ENCODE results near the gene SPON2. TPM values are rescaled to one million over a fixed set of nuclear protein-coding genes. Genes with fewer than 3 reads are reported as not detected.
A peak's percentile ranks its signal among the peaks of the same experiment; 100 is the strongest.

SPON2 gene
- total RNA-seq, 6 donors from 2014 or later, result 23.2 to 81.3 (median 50.8) TPM

DNA sequence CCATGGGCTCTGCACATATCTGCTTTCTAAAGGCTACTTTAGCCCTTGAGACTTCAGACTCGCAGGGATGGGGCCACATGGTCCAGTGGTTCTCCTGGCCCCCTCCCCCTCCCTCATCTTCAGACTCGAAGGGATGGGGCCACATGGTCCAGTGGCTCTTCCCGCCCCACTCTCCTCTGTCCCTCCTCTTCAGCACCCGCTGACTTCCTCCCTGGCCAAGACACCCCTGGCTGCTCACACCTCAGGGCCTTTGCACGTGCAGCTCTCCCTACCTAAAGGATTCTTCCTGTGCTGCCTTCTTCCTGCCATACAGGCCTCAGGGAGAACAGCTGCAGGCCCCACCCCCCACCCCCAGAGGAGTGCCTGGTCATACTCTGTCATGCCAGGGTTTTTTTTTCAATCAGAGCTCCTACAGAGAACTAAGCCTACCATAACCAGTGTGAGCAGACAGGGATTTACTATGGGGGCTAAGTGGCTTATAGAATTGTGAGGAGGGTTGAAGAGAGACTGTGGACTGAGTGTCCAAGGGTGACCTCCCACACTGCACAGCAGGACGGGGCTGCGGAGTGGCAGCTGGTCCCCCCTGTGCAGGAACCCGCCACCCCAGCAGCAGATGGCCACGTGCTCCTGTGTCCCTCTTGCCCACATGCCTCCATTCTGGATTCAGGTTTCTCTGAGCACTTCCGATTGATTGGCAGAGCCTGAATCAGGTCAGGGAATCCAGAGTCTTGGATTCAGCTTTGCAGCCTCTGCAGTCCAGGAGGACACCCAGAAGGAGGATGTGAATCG, 6.1 kb upstream of the SPON2 start:
- peaks cover 0 to 4% (median 4%) of the 10 kb centered on the region in 4 donors for H3K4me1 ChIP-seq
- DNase-seq, result no peak

DNA sequence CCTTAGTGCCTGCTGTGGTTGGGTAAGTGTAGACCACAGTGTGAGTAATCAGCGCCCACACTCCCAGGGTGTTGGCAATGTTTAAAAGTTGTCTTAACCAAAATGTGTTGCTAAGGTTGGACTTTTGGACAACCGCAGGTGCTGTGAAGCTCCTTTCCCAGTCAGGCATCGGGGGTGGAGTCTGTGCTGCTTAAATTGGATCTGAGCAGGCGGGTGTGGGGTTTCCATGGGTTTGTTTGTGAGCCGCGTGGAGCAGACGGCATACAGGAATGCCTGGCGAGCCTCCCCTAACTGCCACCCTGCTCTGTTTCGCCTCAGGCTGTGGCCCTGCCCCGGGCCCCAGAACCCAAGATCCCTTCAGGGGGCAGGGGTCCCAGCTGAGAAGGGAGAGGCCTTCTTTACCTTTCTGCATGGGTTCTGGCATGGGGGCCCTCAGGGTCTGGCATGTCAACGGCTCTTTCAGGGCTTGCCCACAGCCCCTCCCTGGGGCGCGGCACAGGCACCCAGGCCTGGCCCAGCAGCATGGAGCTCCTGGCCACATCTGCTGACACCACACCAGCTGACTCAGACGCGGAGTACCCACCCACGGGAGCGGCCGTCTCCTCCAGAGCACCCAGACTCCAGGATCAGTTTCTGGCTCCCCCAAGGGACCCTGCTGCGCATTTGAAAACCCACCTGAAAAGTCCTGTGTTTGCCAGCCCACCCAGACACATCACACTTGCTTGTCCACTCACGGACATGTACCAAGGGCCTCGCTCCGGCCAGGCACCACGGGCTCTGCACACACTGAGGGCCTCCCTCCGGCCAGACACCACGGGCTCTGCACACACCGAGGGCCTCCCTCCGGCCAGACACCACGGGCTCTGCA, 5.1 kb upstream of the SPON2 start:
- Histone ChIP-seq H3K9me3 (peaks cover 0 to 6% (median 0%) of the 10 kb centered on the region in 4 donors), H3K27me3 (peaks cover 0 to 4% (median under 1%) of the 10 kb centered on the region in 4 donors), H3K4me3 (no peak overlapping the region), H3K36me3 (no peaks in the 10 kb centered on the region), H3K4me1 (peaks cover 6 to 11% (median 9%) of the 10 kb centered on the region in 4 donors), H3K27ac (no peak overlapping the region)
- DNase-seq (peak; percentile 24 to 70), ATAC-seq (ENCODE audit: low FRiP score in 2 of 2) (no peak)
- TF ChIP-seq, protein P1, sequence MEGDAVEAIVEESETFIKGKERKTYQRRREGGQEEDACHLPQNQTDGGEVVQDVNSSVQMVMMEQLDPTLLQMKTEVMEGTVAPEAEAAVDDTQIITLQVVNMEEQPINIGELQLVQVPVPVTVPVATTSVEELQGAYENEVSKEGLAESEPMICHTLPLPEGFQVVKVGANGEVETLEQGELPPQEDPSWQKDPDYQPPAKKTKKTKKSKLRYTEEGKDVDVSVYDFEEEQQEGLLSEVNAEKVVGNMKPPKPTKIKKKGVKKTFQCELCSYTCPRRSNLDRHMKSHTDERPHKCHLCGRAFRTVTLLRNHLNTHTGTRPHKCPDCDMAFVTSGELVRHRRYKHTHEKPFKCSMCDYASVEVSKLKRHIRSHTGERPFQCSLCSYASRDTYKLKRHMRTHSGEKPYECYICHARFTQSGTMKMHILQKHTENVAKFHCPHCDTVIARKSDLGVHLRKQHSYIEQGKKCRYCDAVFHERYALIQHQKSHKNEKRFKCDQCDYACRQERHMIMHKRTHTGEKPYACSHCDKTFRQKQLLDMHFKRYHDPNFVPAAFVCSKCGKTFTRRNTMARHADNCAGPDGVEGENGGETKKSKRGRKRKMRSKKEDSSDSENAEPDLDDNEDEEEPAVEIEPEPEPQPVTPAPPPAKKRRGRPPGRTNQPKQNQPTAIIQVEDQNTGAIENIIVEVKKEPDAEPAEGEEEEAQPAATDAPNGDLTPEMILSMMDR (IDR thresholded peaks at IDR 0.05), result no peak
- TF ChIP-seq EP300 (IDR thresholded peaks at IDR 0.05) (no peak), POLR2AphosphoS5 (IDR thresholded peaks at IDR 0.05) (no peak), POLR2A (IDR thresholded peaks at IDR 0.05) (no peak)
- WGBS, 2 donors, result 82 to 90% methylated on average over 15 to 27 of the region's 28 CpGs

More for the DNA sequence above, 6.1 kb upstream of the SPON2 start:
- H3K27ac ChIP-seq, result no peak overlapping the region
- no peak for ATAC-seq (ENCODE audit: low FRiP score in 2 of 2)
- no peaks in the 10 kb centered on the region for H3K27me3 ChIP-seq
- TF ChIP-seq EP300 (IDR thresholded peaks at IDR 0.05), result no peak
- TF ChIP-seq, protein P1 (IDR thresholded peaks at IDR 0.05), result no peak
- no peak for TF ChIP-seq POLR2A (IDR thresholded peaks at IDR 0.05)
- TF ChIP-seq POLR2AphosphoS5 (IDR thresholded peaks at IDR 0.05), result no peak
- peaks cover 0 to 6% (median 0%) of the 10 kb centered on the region in 4 donors for H3K9me3 ChIP-seq
- 85 to 88% methylated on average over 10 to 11 of the region's 11 CpGs for whole genome bisulfite sequencing, 2 donors
- no peak overlapping the region for H3K4me3 ChIP-seq
- no peaks in the 10 kb centered on the region for H3K36me3 ChIP-seq

DNA sequence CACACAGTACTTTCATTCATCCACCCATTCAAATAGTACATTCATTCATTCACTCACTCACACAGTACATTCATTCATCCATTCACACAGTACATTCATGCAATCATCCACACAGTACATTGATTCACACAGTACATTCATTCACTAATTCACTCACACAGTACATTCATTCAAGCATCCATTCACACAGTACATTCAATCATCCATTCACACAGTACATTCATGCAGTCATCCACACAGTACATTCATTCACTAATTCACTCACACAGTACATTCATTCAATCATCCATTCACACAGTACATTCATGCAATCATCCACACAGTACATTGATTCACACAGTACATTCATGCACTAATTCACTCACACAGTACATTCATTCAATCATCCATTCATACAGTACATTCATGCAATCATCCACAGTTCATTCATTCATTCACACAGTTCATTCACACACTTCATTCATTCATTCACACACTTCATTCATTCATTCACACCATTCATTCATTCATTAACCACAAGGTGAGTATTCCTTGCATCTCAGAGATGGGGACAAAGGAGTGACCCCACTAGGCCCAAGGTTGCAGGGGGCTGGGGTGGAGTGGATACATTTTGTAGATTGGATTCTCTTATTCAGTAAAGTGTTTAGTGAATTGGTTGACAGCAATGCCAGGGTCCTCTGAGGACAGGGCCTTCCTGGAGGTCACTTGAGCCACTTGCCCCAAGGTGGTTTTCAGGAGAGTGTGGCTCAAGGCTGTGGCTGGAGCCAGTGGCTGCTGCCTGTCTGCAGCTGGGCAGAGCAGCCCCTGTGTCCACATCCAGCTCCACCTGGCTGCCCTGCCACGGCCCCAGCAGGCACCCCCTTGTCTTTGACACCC, 4.3 kb upstream of the SPON2 start:
- 55 to 100% methylated on average over 1 of the region's 1 CpG for WGBS, 2 donors
- Histone ChIP-seq H3K27me3 (peaks cover 0 to 13% (median 8%) of the 10 kb centered on the region in 4 donors), H3K4me3 (no peak overlapping the region), H3K27ac (no peak overlapping the region), H3K36me3 (no peaks in the 10 kb centered on the region), H3K9me3 (peaks cover 0 to 6% (median 0%) of the 10 kb centered on the region in 4 donors), H3K4me1 (peaks cover 15 to 20% (median 17%) of the 10 kb centered on the region in 4 donors)
- ATAC-seq (ENCODE audit: low FRiP score in 2 of 2), result no peak
- TF ChIP-seq POLR2A (IDR thresholded peaks at IDR 0.05), result no peak
- no peak for TF ChIP-seq EP300 (IDR thresholded peaks at IDR 0.05)
- no peak for TF ChIP-seq POLR2AphosphoS5 (IDR thresholded peaks at IDR 0.05)
- TF ChIP-seq, protein P1 (IDR thresholded peaks at IDR 0.05), result no peak
- DNase-seq, result no peak

DNA sequence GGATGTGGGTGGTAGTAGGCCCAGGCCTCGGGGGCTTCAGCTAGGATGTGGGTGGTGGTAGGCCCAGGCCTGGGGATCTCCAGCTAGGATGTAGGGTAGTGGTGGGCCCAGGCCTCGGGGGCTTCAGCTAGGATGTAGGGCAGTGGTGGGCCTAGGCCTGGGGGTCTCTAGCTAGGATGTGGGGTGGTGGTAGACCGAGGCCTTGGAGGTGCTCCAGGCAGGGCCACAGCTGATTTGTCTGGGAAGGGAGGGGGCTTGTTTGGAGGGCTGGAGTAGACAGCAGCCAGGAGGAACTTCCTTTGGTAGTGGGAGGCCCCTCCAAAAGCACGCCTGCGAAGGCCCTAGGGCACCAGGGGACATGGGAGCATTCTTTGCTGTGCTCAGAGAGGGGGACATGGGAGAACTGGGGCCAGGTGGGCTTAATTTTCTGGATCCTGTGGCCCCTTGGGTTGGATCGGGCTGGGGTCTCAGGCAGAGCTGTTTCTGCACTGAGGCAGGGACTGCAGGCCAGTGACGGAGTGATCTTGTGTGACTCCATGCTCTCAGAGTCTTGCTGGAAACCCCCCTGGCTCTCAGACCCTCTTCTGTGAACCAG, 3.3 kb upstream of the SPON2 start:
- WGBS, 2 donors, result 94% methylated on average over 6 to 7 of the region's 7 CpGs
- Histone ChIP-seq H3K4me1 (peaks cover 24 to 29% (median 26%) of the 10 kb centered on the region in 4 donors), H3K9me3 (peaks cover 0 to 6% (median 0%) of the 10 kb centered on the region in 4 donors), H3K27ac (no peak overlapping the region), H3K4me3 (no peak overlapping the region), H3K36me3 (no peaks in the 10 kb centered on the region), H3K27me3 (peaks cover 0 to 22% (median 14%) of the 10 kb centered on the region in 4 donors)
- DNase-seq, result no peak
- TF ChIP-seq POLR2AphosphoS5 (IDR thresholded peaks at IDR 0.05) (no peak), POLR2A (IDR thresholded peaks at IDR 0.05) (no peak), EP300 (IDR thresholded peaks at IDR 0.05) (no peak)
- TF ChIP-seq, protein P1 (IDR thresholded peaks at IDR 0.05), result no peak
- ATAC-seq (ENCODE audit: low FRiP score in 2 of 2), result no peak
